ENCODE results near the gene LARGE1.
A peak's percentile ranks its signal among the peaks of the same experiment; 100 is the strongest.

LARGE1 gene

DNA sequence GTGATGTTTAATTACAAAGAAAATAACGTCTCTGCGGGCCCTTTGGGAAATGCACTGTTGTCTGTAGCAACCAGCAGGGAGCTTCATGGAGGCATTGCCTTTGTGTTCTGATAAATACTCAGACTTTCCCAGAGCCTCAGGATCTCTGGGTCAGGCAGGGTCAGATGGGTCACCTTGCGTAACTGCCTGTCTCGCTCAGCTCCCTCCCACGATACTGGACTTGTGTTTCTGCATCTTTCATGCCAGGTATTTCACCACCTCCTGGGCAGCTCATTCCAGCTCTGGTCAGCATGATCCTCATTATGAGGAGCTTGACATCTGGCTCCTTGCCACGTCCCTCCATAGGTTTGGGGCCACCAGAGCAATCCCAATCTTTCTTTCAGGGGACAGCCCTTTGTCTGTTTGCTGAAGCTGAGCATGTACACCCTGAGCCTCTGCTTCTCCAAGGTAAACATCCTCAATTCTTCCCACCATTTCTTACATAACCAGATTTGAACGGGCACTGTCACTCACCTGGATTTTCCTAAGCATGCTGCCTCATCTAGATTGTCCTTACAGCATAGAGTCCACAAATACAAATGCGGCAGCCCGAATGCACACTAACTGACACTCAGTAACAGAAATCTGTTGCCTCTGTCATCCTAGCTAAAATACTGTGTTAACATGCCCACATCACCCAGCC, 162.3 kb downstream of the LARGE1 start:
- Mint-ChIP-seq H3K36me3 (ENCODE audit: low read depth) (peaks cover 30% of the 10 kb centered on the region), H3K9me3 (no peaks in the 10 kb centered on the region), H3K27me3 (ENCODE audit: low read depth) (peaks cover 12% of the 10 kb centered on the region), H3K4me1 (peaks cover 34% of the 10 kb centered on the region), H3K4me3 (no peak overlapping the region), H3K27ac (no peak overlapping the region)
- TF ChIP-seq, protein P1, sequence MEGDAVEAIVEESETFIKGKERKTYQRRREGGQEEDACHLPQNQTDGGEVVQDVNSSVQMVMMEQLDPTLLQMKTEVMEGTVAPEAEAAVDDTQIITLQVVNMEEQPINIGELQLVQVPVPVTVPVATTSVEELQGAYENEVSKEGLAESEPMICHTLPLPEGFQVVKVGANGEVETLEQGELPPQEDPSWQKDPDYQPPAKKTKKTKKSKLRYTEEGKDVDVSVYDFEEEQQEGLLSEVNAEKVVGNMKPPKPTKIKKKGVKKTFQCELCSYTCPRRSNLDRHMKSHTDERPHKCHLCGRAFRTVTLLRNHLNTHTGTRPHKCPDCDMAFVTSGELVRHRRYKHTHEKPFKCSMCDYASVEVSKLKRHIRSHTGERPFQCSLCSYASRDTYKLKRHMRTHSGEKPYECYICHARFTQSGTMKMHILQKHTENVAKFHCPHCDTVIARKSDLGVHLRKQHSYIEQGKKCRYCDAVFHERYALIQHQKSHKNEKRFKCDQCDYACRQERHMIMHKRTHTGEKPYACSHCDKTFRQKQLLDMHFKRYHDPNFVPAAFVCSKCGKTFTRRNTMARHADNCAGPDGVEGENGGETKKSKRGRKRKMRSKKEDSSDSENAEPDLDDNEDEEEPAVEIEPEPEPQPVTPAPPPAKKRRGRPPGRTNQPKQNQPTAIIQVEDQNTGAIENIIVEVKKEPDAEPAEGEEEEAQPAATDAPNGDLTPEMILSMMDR (IDR thresholded peaks at IDR 0.05; ENCODE audit: unreplicated experiment in 3 of 3): no peak

DNA sequence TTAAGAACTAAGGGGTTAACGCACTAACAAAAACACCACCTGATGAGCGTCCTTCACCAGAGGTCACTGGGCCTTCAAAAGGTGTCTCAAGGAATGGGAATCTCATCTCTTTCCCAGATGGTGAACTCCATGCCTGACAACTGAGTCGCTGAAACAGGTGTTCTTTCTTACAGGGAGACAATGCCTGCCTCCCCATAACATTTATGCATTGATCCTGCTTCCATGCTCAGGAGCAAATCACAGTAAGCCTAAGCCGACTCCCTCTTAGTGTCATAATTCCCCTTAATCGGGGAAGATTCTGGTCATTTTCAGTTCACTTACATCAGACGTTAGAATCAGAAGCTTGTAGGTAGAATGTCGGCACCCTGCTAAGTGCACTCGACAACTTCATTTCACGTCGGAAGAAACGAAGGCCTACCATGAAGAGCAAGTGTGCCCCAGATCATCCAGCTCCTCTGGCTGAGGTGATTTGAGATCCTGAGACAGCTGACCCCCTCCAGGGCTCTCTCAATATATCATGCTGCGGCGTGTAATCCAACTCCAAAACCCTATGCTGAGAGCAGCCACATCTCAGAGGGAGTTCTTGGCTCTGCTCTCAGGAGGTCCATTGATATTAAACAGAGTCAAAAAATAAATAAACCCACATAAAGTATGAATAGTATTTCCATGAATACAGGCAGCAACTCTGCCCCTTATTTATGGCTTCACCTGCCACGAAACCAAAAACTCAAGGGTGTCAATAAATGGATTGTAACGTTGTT, 163.1 kb downstream of the LARGE1 start:
- Mint-ChIP-seq H3K9me3 (no peaks in the 10 kb centered on the region), H3K4me3 (no peak overlapping the region), H3K27me3 (ENCODE audit: low read depth) (peaks cover 9% of the 10 kb centered on the region), H3K27ac (peak overlapping the region in 2 of 3 experiments; percentile 55 to 77), H3K36me3 (ENCODE audit: low read depth) (peaks cover 35% of the 10 kb centered on the region), H3K4me1 (peaks cover 34% of the 10 kb centered on the region)
- TF ChIP-seq, protein P1 (IDR thresholded peaks at IDR 0.05; ENCODE audit: unreplicated experiment in 3 of 3): no peak

DNA sequence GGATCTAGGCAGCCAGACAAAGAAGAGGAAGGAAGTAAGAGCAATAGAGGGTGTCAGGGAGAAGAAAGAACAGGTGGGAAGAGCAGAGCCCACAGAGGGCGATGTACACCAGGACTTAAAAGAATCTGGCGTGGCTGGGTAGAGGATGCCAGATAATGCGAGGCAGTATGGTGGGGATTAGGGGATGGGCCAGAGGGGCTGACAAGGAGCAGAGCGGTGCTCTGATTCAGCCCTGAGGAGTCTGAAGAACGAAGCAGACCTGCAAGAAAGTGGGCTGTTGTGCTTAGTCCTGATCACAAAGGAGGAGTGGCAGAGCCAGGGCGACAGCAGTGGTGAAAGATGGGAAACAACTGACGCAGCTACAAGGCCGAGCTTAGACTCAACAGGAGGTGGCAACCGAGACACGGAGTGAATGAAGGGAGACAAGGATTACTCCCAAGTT, 163.7 kb downstream of the LARGE1 start:
- no peak overlapping the region for H3K4me3 Mint-ChIP-seq

DNA sequence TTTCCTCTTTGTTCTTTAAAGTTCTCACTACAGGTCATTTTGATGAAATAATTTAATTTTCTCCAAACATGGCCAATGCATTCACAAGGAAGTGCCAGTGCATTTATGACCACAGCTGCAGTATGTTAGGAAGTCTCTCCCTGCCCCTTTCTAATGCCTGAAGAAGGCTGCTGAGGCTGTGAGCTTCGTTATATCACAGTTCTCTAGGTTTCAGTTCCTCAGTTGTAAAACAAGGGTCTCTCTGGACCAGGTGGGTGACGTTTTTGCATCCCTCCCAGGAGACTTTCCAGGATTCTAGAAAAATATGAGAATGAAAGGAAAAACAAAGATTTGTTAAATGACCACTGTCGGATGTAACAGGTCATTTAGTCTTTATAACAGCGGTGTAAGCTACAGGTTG, 171.6 kb downstream of the LARGE1 start:
- H3K9me3 Mint-ChIP-seq: no peaks in the 10 kb centered on the region
- H3K4me1 Mint-ChIP-seq: peaks cover 5% of the 10 kb centered on the region

More for the DNA sequence above, 163.7 kb downstream of the LARGE1 start:
- Mint-ChIP-seq H3K4me1 (peaks cover 34% of the 10 kb centered on the region), H3K9me3 (no peaks in the 10 kb centered on the region), H3K27ac (peak overlapping the region in 2 of 3 experiments; percentile 55 to 77), H3K36me3 (ENCODE audit: low read depth) (peaks cover 37% of the 10 kb centered on the region), H3K27me3 (ENCODE audit: low read depth) (peaks cover 9% of the 10 kb centered on the region)
- TF ChIP-seq, protein P1 (IDR thresholded peaks at IDR 0.05; ENCODE audit: unreplicated experiment in 3 of 3): no peak

DNA sequence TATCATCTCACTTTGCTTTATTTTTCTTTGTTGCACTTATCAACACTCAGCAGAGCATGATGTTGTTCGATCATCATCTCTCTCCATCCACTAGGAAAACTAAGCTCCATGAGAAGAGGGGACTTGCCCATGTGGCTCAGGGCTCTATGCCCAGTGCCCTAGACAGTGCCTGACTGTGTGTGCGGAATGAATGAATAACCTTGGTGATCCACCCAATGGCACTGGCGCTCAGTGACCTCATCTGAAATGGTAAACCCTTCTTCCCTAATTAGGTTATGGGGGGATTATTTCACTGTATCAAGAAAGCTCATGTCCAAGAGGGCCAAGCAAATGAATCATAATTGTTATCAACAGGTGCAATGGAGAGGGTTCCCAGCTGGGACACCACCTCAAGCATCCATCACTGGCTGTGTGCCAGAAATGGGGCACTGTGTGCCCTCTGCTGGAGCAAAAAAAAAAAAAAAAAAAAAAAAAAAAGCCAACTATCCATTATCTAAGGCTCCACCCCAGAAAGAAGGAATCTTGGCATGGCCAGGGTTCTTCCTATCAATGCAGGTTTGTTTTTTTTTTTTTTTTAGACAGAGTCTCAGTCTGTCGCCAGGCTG, 172.6 kb downstream of the LARGE1 start:
- Mint-ChIP-seq H3K27ac (no peak overlapping the region), H3K9me3 (no peaks in the 10 kb centered on the region), H3K4me1 (peaks cover 5% of the 10 kb centered on the region), H3K36me3 (ENCODE audit: low read depth) (peaks cover 12% of the 10 kb centered on the region), H3K4me3 (no peak overlapping the region), H3K27me3 (ENCODE audit: low read depth) (peaks cover 4% of the 10 kb centered on the region)
- TF ChIP-seq, protein P1 (IDR thresholded peaks at IDR 0.05; ENCODE audit: unreplicated experiment in 3 of 3): no peak

More for the DNA sequence above, 171.6 kb downstream of the LARGE1 start:
- Mint-ChIP-seq H3K27me3 (ENCODE audit: low read depth) (no peaks in the 10 kb centered on the region), H3K4me3 (no peak overlapping the region), H3K27ac (no peak overlapping the region), H3K36me3 (ENCODE audit: low read depth) (peaks cover 15% of the 10 kb centered on the region)
- TF ChIP-seq, protein P1 (IDR thresholded peaks at IDR 0.05; ENCODE audit: unreplicated experiment in 3 of 3): no peak

Measured in nephron (organoid).